DOHH2 (cell line): ENCODE measurements around the gene ABCF3.

ENCODE experiments used
- EZH2phosphoT487 ChIP-seq: fragments of 200-600 bp; sonication (generic); IDR thresholded peaks from 2 replicates; pipeline ENCODE4 v1.6.1; 2017; ENCODE audit warnings: borderline replicate concordance, mild to moderate bottlenecking, antibody characterized with exemption, low read length, moderate library complexity, mixed read lengths
- TF ChIP-seq, protein P1 (sequence below): fragments of 200-600 bp; sonication (generic); IDR thresholded peaks from one replicate; pipeline ENCODE4 v1.5.1; 2014; ENCODE audit warnings: antibody characterized with exemption, mild to moderate bottlenecking, low read depth, low read length; ENCODE audit not compliant: poor library complexity, severe bottlenecking

DNA sequence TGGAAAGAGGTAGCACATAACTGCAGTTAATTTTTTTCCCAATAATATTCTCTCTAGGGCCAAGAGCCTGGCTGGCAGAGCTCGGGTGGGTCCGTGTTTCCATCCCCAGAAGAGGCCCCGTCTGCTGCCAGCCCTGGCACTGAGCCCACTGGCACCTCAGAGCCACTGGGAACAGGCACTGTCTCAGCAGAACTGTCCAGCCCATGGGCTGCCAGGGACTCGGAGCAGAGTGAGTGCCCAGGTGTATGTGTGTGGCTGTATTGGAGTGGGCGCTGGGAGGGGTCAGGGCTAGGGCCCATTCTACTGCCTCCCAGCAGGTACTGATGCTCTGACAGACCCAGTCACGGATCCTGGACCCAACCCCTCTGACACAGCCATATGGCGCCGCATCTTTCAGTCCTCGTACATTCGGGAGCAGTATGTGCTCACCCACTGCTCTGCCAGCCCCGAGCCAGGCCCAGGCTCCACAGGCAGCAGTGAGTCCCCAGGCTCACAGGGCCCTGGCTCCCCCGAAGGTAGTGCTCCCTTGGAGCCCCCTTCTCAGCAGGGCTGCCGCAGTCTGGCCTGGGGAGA, 52.3 kb downstream of the ABCF3 start:
- TF ChIP-seq, protein P1, sequence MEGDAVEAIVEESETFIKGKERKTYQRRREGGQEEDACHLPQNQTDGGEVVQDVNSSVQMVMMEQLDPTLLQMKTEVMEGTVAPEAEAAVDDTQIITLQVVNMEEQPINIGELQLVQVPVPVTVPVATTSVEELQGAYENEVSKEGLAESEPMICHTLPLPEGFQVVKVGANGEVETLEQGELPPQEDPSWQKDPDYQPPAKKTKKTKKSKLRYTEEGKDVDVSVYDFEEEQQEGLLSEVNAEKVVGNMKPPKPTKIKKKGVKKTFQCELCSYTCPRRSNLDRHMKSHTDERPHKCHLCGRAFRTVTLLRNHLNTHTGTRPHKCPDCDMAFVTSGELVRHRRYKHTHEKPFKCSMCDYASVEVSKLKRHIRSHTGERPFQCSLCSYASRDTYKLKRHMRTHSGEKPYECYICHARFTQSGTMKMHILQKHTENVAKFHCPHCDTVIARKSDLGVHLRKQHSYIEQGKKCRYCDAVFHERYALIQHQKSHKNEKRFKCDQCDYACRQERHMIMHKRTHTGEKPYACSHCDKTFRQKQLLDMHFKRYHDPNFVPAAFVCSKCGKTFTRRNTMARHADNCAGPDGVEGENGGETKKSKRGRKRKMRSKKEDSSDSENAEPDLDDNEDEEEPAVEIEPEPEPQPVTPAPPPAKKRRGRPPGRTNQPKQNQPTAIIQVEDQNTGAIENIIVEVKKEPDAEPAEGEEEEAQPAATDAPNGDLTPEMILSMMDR: no peak
- no peak for TF ChIP-seq EZH2phosphoT487
